Activated T-helper 2 cell treated with anti-CD3 and anti-CD28 coated beads, Interferon-gamma antibody, Interleukin-2, Interleukin-4, amounts not matched to agents 10 μg/mL and 5 μg/mL and 100 μg/mL, durations not matched to agents 14 hours and 24 hours and 36 hours (primary cell): ENCODE data around the gene NALCN. TPM values are rescaled to one million over a fixed set of nuclear protein-coding genes. Genes with fewer than 3 reads are reported as not detected.

Experiments used
- DNase-seq: peaks from one replicate; pipeline ENCODE4 v3.0.0; 2021; ENCODE audit warnings: low spot score
- H3K27ac Mint-ChIP-seq: one replicate; pipeline ENCODE4 v1.8.0; 2021; ENCODE audit warnings: mixed read lengths
- H3K27me3 Mint-ChIP-seq: one replicate; pipeline ENCODE4 v1.8.0; 2021; ENCODE audit warnings: low read depth, mixed read lengths
- H3K36me3 Mint-ChIP-seq: one replicate; pipeline ENCODE4 v1.8.0; 2021; ENCODE audit warnings: low read depth, mixed read lengths
- H3K4me1 Mint-ChIP-seq: one replicate; pipeline ENCODE4 v1.8.0; 2021; ENCODE audit warnings: low read depth, mixed read lengths
- H3K4me3 Mint-ChIP-seq: one replicate; pipeline ENCODE4 v1.8.0; 2021; ENCODE audit warnings: low read depth, mild to moderate bottlenecking, moderate library complexity, mixed read lengths
- H3K9me3 Mint-ChIP-seq: one replicate; pipeline ENCODE4 v1.8.0; 2021; ENCODE audit warnings: mixed read lengths
- intact Hi-C: fragments of 100-400 bp; cut with micrococcal nuclease; formaldehyde crosslinking; loops from one replicate; pipeline ENCODE4 v1.15.1; 2023
- total RNA-seq: library from RNA; stranded (reverse); gene quantifications from 2 replicates; pipeline ENCODE4 v1.2.3, GENCODE V29; 2022

NALCN gene
- total RNA-seq, 1 donor from 2014 or later, result not detected

DNA sequence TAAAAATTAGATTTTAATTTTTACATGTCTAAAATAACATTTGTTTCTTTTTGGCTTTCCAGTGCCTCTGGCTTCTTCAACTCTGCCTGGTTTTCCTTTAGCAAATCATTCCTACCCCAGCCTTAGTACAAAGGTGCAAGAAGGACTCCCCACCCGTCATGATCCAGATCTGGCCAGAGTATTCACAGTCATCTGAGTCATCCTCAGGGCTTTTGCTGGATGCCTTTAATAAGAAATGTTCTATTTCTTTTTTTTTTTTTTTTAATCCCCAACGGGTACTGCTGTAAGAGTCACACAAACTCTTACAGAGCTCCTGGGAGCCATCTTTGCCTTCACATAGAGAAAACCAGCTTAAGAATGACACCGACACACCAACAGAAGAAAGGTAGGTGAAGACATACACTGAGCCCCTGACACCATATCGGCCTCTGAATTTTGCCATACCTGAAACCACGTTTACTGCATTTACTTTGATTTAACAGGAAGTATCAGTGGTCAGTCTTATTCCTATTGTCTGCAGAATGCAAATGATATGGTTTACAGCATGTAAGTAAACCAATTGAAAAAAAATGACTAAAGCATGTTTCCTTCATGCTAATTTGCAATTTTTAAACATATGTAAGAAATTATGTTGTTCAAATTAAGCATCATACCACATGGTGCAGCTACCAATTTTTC, 184.4 kb downstream of the NALCN start:
- Mint-ChIP-seq H3K4me1 (no peaks in the 10 kb centered on the region), H3K9me3 (no peaks in the 10 kb centered on the region), H3K36me3 (no peaks in the 10 kb centered on the region), H3K27ac (no peak overlapping the region), H3K4me3 (no peak overlapping the region), H3K27me3 (no peaks in the 10 kb centered on the region)
- intact Hi-C loops, result no loop called here
- no peak for DNase-seq

DNA sequence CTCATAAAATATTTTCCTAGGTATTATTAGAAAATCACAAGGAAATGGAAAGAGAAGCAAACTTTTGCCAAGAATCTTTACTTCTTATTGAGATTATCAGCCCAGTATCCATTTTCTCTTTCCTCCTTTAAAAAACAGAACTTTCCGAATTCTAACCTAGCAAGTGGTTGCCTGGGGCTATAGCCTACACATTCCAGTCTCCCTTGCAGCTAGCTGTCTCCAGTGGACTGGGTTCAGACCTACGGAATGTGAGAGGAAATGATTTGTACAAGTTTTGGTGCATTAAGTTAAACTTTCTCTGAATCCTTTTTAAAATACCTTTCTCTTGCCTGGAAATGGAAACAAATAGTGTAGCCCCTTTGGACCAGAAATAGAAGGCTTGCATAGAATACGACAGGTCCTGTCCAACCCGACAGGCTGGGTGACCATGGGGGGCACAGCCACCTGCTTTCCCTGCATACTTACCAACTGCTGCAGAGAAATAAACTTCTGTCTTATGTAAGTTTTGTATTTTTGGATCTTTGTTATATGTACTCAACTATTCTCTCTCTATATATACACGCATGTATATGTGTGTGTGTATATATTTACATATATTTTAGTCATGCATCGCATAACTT, 185.9 kb downstream of the NALCN start:
- no peaks in the 10 kb centered on the region for H3K27me3 Mint-ChIP-seq
- no peak for DNase-seq
- no peak overlapping the region for H3K27ac Mint-ChIP-seq
- no peaks in the 10 kb centered on the region for H3K36me3 Mint-ChIP-seq
- no peaks in the 10 kb centered on the region for H3K9me3 Mint-ChIP-seq
- intact Hi-C loops, result no loop called here
- no peak overlapping the region for H3K4me3 Mint-ChIP-seq
- H3K4me1 Mint-ChIP-seq, result no peaks in the 10 kb centered on the region

DNA sequence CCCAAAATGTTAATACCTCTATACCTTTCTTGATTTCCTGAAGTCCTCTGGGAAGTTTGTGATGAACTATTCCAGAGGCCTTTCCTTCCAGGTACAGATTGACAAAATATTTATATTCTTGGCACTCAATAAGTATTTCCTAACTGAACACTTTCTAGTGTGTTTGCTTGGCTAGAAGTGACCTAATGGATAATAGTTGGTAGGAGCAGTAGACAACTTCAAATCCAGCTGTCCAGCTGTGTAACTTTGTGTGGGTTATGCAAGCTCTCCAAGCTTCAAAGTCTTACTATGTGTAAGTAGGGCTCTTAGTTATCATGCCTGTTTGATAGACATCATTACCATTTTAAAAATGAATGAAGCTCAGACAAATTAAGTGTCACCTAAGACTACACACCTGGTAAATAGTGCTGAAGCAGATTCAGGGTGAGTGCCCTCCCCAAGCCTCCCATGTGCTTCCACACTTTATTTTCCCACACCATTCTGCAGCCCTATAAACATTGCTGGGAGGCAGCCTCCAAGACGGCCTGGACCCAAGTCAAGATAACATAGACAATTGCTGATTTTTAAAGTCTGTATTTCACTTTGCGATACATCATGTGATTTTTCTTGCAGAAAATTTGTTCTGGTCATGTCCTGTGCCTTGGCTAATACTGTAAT, 196.6 kb downstream of the NALCN start:
- Mint-ChIP-seq H3K27me3 (no peaks in the 10 kb centered on the region), H3K4me1 (no peaks in the 10 kb centered on the region), H3K9me3 (no peaks in the 10 kb centered on the region), H3K36me3 (no peaks in the 10 kb centered on the region), H3K4me3 (no peak overlapping the region), H3K27ac (no peak overlapping the region)
- intact Hi-C loops, result no loop called here
- no peak for DNase-seq

DNA sequence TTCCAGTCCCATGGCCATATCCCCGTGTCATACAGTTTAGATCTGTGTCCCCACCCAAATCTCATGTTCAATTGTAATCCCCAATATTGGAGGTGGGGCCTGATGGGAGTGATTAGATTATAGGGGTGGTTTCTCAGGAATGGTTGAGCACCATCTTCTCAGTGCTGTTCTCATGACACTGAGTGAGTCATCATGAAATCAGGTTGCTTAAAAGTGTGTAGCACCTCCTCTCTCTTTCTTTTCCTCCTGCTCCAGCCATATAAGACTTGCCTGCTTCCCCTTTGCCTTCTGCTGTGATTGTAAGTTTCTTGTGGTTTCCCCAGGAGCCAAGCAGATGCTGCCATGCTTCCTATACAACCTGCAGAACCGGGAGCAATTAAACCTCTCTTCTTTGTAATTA, 197.8 kb downstream of the NALCN start:
- Mint-ChIP-seq H3K27me3 (no peaks in the 10 kb centered on the region), H3K36me3 (no peaks in the 10 kb centered on the region), H3K4me3 (no peak overlapping the region), H3K9me3 (no peaks in the 10 kb centered on the region), H3K4me1 (no peaks in the 10 kb centered on the region), H3K27ac (no peak overlapping the region)
- intact Hi-C loops, result no loop called here
- no peak for DNase-seq

DNA sequence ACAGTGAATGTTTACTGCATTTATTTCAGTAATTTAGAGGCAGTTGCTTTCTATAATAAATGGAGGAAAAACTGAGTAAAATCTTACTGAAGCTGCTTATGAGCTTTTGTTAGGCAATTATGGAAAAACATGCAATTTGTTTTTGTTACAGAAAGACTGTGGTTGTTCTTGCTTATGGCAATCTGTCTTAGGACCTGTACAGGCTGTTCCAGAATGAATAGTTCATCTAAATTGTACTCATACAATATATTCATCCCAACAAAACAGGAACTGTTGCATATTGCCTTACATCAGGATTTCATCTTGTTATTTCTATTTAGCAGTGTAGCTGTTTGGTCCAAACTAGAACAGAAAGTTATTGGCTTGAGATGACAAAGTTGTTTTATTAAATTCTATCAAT, 199.2 kb downstream of the NALCN start:
- H3K9me3 Mint-ChIP-seq, result peaks cover under 1% of the 10 kb centered on the region
- H3K4me3 Mint-ChIP-seq, result no peak overlapping the region
- H3K27me3 Mint-ChIP-seq, result no peaks in the 10 kb centered on the region
- DNase-seq, result no peak
- H3K36me3 Mint-ChIP-seq, result no peaks in the 10 kb centered on the region
- H3K4me1 Mint-ChIP-seq, result no peaks in the 10 kb centered on the region
- H3K27ac Mint-ChIP-seq, result no peak overlapping the region
- intact Hi-C loops, result no loop called here

DNA sequence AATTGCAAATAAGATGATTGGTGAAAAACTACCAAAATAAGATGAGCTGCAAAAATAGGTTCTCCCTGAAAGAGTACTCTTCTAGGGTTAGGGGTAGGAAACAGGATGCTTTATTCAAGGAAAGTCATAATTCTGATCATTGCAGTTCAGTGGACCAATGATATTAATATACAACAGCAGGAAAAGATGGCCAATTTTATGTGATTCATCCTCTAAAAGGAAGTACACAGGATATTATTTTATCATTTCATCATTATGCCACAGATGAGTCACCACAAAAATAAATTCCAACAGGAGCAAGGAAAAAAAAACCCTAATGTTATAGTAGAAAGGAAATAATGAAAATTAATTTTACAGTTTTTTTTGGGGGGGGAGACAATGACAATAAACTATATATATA, 205.0 kb downstream of the NALCN start:
- Mint-ChIP-seq H3K4me1 (no peaks in the 10 kb centered on the region), H3K27me3 (no peaks in the 10 kb centered on the region), H3K36me3 (no peaks in the 10 kb centered on the region), H3K9me3 (peaks cover 3% of the 10 kb centered on the region), H3K27ac (no peak overlapping the region), H3K4me3 (no peak overlapping the region)
- intact Hi-C loops, result no loop called here
- DNase-seq, result no peak

DNA sequence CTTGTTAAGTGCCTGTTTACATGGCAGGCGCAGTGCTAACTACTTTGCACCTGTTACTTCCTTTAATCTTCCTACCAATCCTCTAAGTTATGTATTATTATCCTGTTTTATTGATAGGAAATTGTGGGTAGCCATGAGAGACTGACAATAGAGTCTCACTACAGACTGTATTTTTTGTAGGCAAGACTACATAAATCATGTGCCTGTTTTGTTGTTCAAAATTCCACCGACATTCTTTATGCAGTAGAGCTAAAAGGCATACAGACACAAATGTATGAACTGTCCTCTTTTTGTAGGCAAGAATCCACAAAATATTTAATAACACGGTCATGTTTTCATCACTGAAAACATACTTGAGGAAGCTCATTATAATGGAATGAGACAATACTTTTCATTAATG, 205.5 kb downstream of the NALCN start:
- H3K4me3 Mint-ChIP-seq, result no peak overlapping the region
- H3K27ac Mint-ChIP-seq, result no peak overlapping the region
- no peaks in the 10 kb centered on the region for H3K27me3 Mint-ChIP-seq
- H3K4me1 Mint-ChIP-seq, result no peaks in the 10 kb centered on the region
- DNase-seq, result no peak
- no peaks in the 10 kb centered on the region for H3K36me3 Mint-ChIP-seq
- peaks cover 3% of the 10 kb centered on the region for H3K9me3 Mint-ChIP-seq
- intact Hi-C loops, result no loop called here

DNA sequence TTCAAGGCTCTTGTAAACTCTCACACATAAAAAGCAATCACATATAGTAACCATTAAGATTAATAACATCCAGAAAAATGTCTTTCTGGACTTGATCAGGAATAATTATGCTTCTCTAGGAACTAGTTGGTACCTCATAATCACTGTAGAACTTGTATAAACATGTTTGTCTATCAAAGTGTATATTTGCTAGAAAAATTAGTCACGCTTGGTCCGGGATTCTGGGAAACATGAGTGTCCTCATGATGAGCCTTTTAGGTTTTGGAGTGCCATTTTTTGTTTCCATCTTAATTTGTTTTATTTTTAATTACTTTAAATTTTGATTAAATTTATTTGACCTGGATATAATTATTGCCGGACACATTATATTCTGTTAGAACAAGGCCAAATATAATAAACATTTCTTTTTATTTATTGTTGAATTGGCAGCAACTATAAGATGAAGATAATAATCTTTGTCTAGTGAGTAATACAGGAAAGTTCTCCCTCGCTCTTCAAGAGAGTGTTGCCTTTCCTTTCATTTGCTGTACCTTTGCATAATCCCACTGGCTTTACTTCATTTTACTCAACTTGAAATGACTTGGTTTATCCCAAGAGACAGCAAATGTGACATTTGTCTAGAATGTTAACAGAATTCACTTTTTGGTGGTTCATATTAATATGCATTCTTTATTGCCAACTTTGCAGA, 207.0 kb downstream of the NALCN start:
- no peaks in the 10 kb centered on the region for H3K36me3 Mint-ChIP-seq
- no peak overlapping the region for H3K4me3 Mint-ChIP-seq
- no peaks in the 10 kb centered on the region for H3K4me1 Mint-ChIP-seq
- H3K9me3 Mint-ChIP-seq, result peaks cover 3% of the 10 kb centered on the region
- intact Hi-C loops, result no loop called here
- H3K27ac Mint-ChIP-seq, result no peak overlapping the region
- no peaks in the 10 kb centered on the region for H3K27me3 Mint-ChIP-seq
- no peak for DNase-seq

DNA sequence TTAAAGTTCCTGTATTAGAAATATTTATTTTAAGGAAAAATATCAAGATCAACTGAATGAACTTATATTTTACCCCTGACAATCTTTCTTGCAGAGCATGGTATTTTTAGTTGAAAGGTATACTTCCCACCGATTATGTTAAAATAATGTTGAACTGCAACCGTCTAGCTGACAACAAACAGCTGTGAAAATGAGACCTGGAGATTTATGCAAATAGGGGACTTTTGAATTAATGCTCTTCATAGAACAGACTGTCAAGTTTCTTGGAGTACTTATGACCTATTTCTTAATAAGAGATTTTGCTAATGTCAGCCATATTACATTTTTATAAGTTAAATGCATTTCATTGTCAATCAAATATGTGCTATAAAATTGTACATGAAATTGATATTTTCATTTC, 210.9 kb downstream of the NALCN start:
- no peak overlapping the region for H3K27ac Mint-ChIP-seq
- H3K27me3 Mint-ChIP-seq, result no peaks in the 10 kb centered on the region
- no peaks in the 10 kb centered on the region for H3K4me1 Mint-ChIP-seq
- intact Hi-C loops, result no loop called here
- DNase-seq, result no peak
- H3K9me3 Mint-ChIP-seq, result no peaks in the 10 kb centered on the region
- H3K36me3 Mint-ChIP-seq, result no peaks in the 10 kb centered on the region
- no peak overlapping the region for H3K4me3 Mint-ChIP-seq

DNA sequence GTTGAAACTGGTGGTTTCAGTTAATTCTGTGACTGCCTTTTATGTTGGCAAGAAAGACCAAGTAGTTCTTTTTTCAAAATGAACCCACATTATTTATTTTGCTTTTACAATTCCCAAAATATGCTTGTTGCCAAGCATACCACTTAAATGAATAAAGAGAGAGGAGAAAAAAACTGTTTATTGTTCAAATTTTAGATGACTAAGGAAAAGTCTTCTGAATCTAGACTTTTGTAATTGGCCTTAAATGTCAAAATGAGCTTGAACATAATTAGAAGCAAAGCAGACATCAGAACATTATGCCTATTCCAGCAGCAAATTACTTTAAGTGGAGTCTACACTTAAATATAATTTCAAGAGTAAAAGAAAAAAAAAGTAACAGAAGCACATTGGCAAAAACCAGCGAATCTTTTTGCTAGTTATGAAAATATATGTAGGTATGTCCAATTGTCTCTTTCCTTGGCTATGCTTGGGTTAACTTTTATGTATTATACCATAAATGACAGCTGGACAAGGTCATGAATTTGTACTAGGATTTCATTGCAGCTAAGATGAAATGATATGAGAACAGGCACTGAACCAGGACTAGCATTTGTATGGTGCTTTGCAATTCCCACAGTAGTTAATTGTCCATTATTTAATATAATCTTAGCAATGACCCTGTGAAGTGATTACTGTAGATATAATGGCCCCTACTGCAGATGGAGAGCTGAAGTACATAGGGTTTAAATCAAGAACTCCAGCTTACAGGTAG, 211.9 kb downstream of the NALCN start:
- H3K36me3 Mint-ChIP-seq, result no peaks in the 10 kb centered on the region
- H3K4me3 Mint-ChIP-seq, result no peak overlapping the region
- DNase-seq, result no peak
- H3K9me3 Mint-ChIP-seq, result no peaks in the 10 kb centered on the region
- intact Hi-C loops, result no loop called here
- no peak overlapping the region for H3K27ac Mint-ChIP-seq
- H3K4me1 Mint-ChIP-seq, result no peaks in the 10 kb centered on the region
- H3K27me3 Mint-ChIP-seq, result no peaks in the 10 kb centered on the region

DNA sequence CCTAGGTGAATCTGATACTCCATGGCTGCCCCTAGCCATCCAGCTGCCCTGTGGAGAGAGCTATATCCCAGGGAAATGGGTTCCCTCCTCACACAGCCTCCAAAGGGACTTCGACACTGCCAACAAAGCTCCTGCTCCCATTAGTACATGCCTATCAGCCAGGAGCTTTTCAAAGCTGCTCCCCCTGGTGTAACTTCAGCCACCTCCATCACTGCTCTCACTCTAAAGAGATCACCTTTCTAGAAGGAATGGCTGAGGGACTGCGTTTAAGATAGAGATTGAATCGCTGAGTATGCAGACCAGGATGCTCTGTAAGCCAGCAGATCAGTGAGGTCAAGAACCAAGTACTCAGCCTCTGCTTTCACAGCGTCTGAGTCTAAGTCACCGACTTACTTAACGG, 213.7 kb downstream of the NALCN start:
- no peak for DNase-seq
- H3K4me3 Mint-ChIP-seq, result no peak overlapping the region
- H3K36me3 Mint-ChIP-seq, result no peaks in the 10 kb centered on the region
- H3K4me1 Mint-ChIP-seq, result no peaks in the 10 kb centered on the region
- H3K9me3 Mint-ChIP-seq, result no peaks in the 10 kb centered on the region
- intact Hi-C loops, result no loop called here
- no peak overlapping the region for H3K27ac Mint-ChIP-seq
- H3K27me3 Mint-ChIP-seq, result no peaks in the 10 kb centered on the region

DNA sequence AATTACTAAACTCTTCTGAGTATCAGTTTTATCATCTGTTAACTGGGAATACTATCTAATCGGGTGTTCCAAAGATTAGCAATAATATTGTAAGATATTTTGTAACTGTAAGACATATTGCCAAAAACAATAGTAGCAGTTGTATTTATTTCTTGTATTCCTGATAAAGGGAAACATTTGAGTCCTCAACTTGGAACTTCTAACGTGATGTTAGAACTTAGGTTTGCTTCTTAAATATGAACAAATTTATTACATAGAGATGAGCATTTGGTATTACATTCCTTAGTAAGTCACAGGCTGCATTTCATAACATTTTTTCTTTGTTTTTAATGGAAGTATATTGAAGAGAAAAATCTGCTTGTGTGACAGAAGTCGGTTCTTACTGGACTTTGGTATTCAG, 225.3 kb downstream of the NALCN start:
- H3K36me3 Mint-ChIP-seq, result no peaks in the 10 kb centered on the region
- intact Hi-C loops, result no loop called here
- no peak overlapping the region for H3K4me3 Mint-ChIP-seq
- no peak overlapping the region for H3K27ac Mint-ChIP-seq
- no peaks in the 10 kb centered on the region for H3K27me3 Mint-ChIP-seq
- no peak for DNase-seq
- H3K9me3 Mint-ChIP-seq, result no peaks in the 10 kb centered on the region
- H3K4me1 Mint-ChIP-seq, result no peaks in the 10 kb centered on the region
